ENCODE results near the gene WFDC10A. TPM values are rescaled to one million over a fixed set of nuclear protein-coding genes. Genes with fewer than 3 reads are reported as not detected.
"Not testable (repeated sequence)": the region's sequence is repeated elsewhere in the genome, so short reads cannot be mapped to it uniquely, and the experiment has no call there.

Gene WFDC10A
- total RNA-seq, 1 donor from 2014 or later: not detected

- DNase-seq (ENCODE audit: low spot score): no peak
- ATAC-seq: no peak
These were observed 18.0 kb downstream of the WFDC10A start for GRCh38 chr20:45647441-45648050.

- ATAC-seq (no peak), DNase-seq (ENCODE audit: low spot score) (no peak)
These were observed 19.8 kb downstream of the WFDC10A start for GRCh38 chr20:45649312-45649863.

GRCh38 chr20:45651726-45652125 lies 22.2 kb downstream of the WFDC10A start:
- DNase-seq (ENCODE audit: low spot score); ATAC-seq: not testable (repeated sequence)

- not testable (repeated sequence) for ATAC-seq; DNase-seq (ENCODE audit: low spot score)
These were observed 27.5 kb downstream of the WFDC10A start for GRCh38 chr20:45657038-45657437.

GRCh38 chr20:45670139-45670538 lies 40.6 kb downstream of the WFDC10A start, which contains the start of gene WFDC11:
Gene WFDC11 (minus strand): TSS chr20:45670239. CDS start chr20:45650600, 19,639 bp downstream.
- no peak for DNase-seq (ENCODE audit: low spot score)
- ATAC-seq: no peak

- no peak for ATAC-seq
These were observed 43.2 kb downstream of the WFDC10A start for GRCh38 chr20:45672765-45673164.

GRCh38 chr20:45679650-45680049 lies 50.1 kb downstream of the WFDC10A start:
- DNase-seq (ENCODE audit: low spot score) (no peak), ATAC-seq (no peak)

More at GRCh38 chr20:45672765-45673164, 43.2 kb downstream of the WFDC10A start:
- no peak for DNase-seq (ENCODE audit: low spot score)

Other genes with a start within 250 kb of the WFDC10A start
- 2.9 TPM for gene DBNDD2, start 221.4 kb upstream of the WFDC10A start, total RNA-seq
- 36.0 TPM for gene PIGT, start 213.6 kb upstream of the WFDC10A start, total RNA-seq
- 3.7 TPM for gene WFDC2, start 160.0 kb upstream of the WFDC10A start, total RNA-seq
- gene SPINT3, start 114.1 kb upstream of the WFDC10A start, total RNA-seq: not detected
- not detected for gene WFDC6, start 90.3 kb upstream of the WFDC10A start, total RNA-seq
- not detected for gene EPPIN, start 82.3 kb upstream of the WFDC10A start, total RNA-seq
- gene WFDC8, start 50.5 kb upstream of the WFDC10A start, total RNA-seq: not detected
- gene WFDC9, start 1.5 kb downstream of the WFDC10A start, total RNA-seq: not detected
- not detected for gene WFDC11, start 40.5 kb downstream of the WFDC10A start, total RNA-seq
- gene WFDC13, start 72.3 kb downstream of the WFDC10A start, total RNA-seq: not detected
- not detected for gene WFDC10B, start 75.3 kb downstream of the WFDC10A start, total RNA-seq
- gene SPINT4, start 92.6 kb downstream of the WFDC10A start, total RNA-seq: not detected
- not detected for gene WFDC3, start 162.1 kb downstream of the WFDC10A start, total RNA-seq
- 10.3 TPM for gene DNTTIP1, start 162.2 kb downstream of the WFDC10A start, total RNA-seq
- gene UBE2C, start 182.9 kb downstream of the WFDC10A start, total RNA-seq: 0.96 TPM
- not detected for gene TNNC2, start 197.6 kb downstream of the WFDC10A start, total RNA-seq
- 7.9 TPM for gene SNX21, start 204.1 kb downstream of the WFDC10A start, total RNA-seq
- gene ACOT8, start 227.7 kb downstream of the WFDC10A start, total RNA-seq: 17.5 TPM
- 1.6 TPM for gene ZSWIM3, start 227.9 kb downstream of the WFDC10A start, total RNA-seq